GM19351 (cell line): ENCODE data around the gene NHS.
"Not testable (repeated sequence)": the region's sequence is repeated elsewhere in the genome, so short reads cannot be mapped to it uniquely, and the experiment has no call there.

ENCODE experiments used
- ATAC-seq: cut with Tn5 transposase; IDR thresholded peaks from one replicate; pipeline ENCODE4 v1.9.1; 2021; ENCODE audit warnings: mild to moderate bottlenecking, moderate library complexity; ENCODE audit not compliant: unreplicated experiment

Gene NHS

GRCh38 chrX:17446269-17446668 lies 71.3 kb downstream of the NHS start:
- ATAC-seq: not testable (repeated sequence)

DNA sequence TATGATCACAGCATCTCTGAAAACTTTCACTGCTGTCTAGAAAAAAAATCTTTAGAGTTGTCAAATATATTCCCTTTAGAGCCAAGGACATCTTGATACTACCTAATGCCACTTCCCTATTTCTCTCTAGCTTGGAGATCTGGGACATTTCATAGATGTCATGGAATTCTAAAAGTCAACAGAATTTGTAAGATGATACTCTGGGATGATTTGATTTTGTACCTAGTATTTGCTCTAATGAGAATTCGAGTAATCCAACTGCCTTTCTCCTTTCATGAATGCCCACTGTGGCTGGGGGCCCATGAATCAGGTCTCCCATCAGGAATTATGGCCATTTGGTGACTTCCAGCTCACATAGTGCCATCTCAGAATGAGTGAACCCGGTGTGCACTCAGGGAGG lies 73.2 kb downstream of the NHS start:
- ATAC-seq: no peak

DNA sequence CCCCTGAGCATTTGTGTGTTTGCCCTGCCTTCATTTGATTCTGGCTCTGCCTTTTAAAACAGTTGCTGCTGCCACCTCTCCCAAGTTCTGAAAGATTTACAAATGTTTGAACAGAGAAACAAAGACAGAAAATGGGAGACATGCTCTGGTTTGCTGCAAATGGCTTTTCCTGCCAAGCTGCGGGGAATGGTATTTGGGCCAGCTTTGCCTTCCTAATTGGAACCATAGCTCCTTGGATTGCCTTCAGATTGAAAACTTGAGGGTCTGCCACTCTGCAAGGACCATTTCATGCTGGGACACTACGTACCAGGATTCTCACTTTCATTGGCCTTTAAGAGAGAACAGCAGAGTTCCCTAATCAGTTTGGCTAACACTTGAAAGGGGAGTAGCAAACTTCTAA lies 74.9 kb downstream of the NHS start:
- ATAC-seq: no peak

DNA sequence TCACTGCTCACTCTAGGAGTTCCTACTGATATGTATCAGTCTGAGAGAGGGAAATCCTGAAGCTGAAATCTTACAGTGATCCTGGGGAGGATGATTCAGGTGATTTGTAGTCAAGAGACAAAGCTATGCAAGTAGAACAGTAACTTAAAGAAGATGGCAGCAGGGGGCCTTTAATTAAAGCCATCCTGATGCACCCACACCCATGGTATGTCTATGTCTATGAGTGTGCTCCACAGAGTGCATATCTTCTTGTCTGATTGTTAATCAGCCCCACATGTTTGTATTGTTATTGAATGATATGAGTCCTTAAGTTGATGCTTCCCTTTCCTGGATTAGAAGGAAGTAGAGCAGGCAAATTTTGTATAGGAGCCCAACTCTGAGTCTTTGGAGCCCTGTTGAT lies 78.8 kb downstream of the NHS start:
- no peak for ATAC-seq

DNA sequence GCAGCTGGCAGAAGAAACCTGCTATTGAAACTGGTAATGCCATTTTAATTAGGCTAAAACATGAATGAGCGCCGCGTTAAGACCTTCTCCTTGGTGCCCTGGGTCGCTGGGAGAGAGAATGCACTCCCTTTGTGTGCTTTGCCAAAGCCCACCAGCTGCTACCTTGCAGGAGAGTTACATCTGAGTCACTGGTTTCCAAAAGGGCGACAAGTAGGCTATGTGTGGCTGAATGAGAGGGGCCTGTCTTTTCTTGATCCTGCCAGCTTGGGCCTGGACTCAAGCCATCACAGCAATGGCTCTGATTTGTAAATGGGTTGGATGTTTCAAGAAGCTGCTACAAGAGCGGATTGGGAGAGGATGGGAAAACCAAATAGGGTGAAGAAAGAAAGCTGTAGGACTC lies 81.5 kb downstream of the NHS start:
- no peak for ATAC-seq

GRCh38 chrX:17459008-17459611 lies 84.1 kb downstream of the NHS start:
- ATAC-seq: no peak

DNA sequence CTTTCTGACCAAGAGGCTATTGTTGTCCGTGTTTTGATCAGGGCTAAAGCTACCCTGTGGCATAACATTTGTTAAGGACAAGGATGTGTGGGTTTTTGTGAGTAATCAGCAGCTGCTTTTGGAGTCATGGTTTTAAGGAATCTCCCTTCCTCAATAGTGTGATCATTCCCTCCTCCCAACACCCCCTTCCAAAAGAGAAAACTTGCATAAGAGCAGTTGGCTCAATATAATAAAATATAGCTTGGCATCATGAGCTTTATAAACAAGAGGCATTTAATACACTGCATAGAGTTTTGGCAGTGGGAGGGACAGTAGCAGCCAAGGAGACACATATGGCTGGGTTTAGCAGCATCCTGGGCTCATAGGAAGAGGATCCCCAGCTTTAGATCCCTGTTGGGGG lies 84.7 kb downstream of the NHS start:
- ATAC-seq: no peak

GRCh38 chrX:17462881-17463280 lies 87.9 kb downstream of the NHS start:
- no peak for ATAC-seq

DNA sequence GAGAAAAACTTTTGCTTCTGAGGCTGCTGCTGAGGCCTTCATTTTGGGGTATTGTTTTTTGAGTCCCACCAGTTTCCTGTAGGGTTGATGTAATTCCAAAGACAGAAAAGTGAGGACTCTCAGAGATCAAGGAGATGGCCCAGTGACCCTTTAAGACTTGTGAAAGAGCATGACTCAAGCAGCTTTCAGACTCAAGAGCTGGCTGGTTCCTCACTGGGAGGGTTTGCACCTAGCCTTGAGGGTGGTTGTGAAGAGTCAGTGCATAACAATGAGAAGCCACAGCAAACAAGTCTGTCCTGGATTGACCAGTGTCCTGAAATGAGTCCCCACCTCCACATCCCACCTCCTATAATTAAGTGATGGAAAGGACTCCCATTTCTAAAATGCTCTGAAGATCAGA lies 89.2 kb downstream of the NHS start:
- no peak for ATAC-seq

GRCh38 chrX:17465201-17465600 lies 90.2 kb downstream of the NHS start:
- ATAC-seq: no peak

DNA sequence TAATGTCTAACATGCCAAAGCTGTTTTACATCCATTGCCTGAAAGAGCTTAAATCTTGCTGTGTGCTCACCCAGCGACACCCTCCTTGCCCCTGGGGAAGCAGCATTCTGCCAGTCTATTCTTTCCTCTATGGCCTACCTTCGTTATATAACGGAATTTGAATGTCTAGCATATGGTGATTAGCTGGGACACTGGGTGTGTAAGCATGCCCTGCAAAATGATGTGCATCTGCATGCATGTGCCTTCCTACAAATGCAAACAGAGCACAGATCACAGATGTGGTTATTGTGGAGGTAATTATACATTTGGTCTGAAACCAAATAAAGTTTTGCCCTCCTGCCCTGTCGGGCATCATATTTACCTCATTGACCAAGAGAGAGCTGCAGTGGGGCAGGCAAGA lies 90.8 kb downstream of the NHS start:
- no peak for ATAC-seq

- ATAC-seq: no peak
Measured at GRCh38 chrX:17470136-17470535, 95.1 kb downstream of the NHS start.

DNA sequence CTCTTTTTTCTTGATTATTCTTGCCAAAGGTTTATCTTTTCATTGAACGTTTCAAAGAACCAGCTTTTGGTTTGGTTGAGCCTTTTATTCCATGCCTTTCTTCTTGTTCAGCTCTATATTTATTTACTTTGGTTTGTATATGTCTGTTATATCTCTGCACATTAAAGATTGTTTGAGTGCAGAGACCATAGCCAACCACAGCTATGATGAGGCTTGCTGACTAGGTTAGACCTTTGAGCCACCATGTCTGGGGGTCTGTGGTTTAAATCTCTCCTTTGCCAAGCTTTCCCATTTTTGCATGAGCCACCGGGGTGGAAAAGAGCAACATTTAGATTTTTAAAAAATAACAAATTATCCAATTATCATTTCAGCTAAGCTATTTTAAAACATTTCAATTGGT lies 96.1 kb downstream of the NHS start:
- no peak for ATAC-seq

DNA sequence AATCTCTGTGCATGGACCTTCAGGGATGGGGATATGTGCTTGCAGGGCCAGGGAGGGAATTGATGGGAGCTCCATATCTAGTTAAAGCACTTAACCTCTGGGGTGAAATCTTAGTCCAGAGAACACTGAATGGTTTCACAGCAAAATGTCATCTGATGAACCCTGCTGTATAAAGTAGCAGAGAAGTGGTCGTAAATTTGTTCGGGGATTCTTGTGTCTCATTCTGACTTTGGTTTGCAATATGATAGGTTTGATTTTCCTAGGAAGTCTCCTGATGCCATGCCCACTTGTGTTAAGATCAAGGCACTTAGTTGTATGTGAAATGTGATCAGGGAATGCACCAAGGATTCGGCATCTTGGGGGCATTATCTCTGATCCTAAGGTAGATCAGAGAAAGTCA lies 96.9 kb downstream of the NHS start:
- ATAC-seq: no peak

- no peak for ATAC-seq
Measured at GRCh38 chrX:17472424-17472823, 97.4 kb downstream of the NHS start.

DNA sequence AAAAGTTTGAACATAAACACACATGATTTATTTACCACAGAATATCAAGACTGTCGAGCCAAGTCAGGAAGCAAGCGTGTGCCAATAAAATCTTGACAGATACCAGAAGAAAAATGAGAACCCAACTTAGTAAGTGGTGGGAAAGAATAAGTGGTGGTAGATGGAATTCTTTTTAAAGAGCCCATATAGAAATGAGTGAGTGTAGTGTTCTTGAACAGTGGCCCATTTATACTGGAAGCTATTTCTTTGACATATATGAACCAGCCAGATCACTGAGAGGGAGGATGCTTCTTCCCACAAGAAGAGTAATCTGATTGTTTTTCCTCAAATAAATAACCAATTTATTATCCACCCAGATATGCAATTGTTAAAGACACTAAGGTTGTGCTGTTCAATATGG lies 98.0 kb downstream of the NHS start:
- no peak for ATAC-seq

DNA sequence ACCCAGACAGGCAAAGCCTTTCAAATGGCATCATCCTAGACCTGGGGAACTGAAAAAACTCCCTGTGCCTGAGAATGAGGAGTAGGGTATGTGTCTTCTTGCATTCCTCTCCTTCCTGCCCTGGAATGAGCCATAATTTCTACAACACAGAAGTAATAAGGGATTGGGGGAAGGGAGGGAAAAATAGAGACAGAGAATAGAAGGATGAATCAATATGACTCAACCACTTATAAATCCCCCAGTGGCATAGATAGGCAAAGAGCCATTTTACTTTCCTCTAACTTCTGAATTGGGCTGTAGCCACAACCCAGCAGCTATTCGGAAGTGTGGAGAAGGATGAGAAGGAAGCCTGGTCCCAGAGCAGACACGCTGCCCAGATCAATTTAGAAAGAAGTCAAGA lies 99.9 kb downstream of the NHS start:
- no peak for ATAC-seq

- no peak for ATAC-seq
Measured at GRCh38 chrX:17475449-17476217, 100.6 kb downstream of the NHS start.

DNA sequence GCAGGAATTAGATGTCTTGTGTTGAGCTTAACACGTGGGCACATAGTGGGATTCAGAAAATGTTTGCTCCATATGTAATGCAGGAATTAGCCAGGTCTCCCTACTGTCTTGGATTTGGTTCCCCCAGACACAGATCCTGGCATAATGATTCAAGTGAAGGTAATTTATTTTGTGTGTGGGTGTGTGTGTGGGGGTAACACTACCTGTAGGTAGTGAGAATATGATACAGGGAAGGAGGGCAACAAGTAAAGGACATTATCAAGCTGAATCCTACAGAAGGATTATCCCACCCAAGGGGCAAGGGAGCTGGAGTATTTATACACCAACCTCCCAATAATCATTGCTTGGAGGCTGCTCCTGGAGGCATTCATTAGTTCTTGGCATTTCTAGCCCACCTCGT lies 101.4 kb downstream of the NHS start:
- no peak for ATAC-seq

- no peak for ATAC-seq
Measured at GRCh38 chrX:17481086-17481485, 106.1 kb downstream of the NHS start.

GRCh38 chrX:17484592-17484991 lies 109.6 kb downstream of the NHS start:
- ATAC-seq: no peak

GRCh38 chrX:17485391-17485790 lies 110.4 kb downstream of the NHS start:
- ATAC-seq: no peak

DNA sequence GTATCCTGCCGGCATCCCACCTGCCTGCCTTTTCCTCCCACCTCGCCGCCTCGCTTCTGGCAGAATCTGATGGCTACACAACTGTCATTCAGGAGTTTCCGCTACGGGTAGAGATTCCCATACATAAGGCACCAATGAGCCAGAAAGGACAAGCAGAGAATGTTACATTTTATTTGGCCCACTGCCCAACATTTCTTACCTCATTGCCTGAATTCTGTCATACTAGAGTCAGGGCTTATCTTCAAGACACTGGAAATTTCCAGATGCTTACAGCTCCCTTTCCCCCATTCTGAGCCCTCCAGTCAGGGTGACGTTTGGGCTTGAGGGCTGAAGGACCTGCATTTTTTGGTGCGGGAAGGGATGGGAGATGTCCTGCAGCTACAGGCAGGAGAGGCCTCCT lies 113.0 kb downstream of the NHS start:
- no peak for ATAC-seq
